GM04504 (cell line): Measurements from ENCODE around the gene AGPAT3.

Experiments used
- DNase-seq: peaks from one replicate; pipeline ENCODE4 v3.0.0-alpha.2; 2012; ENCODE audit warnings: low read depth

The AGPAT3 gene

GRCh38 chr21:43994646-43995045, 129.6 kb downstream of the AGPAT3 start:
- no peak for DNase-seq

- no peak for DNase-seq
Observed at GRCh38 chr21:43995521-43996105, 130.6 kb downstream of the AGPAT3 start.

GRCh38 chr21:43997766-43998742, 133.0 kb downstream of the AGPAT3 start:
- no peak for DNase-seq

DNA sequence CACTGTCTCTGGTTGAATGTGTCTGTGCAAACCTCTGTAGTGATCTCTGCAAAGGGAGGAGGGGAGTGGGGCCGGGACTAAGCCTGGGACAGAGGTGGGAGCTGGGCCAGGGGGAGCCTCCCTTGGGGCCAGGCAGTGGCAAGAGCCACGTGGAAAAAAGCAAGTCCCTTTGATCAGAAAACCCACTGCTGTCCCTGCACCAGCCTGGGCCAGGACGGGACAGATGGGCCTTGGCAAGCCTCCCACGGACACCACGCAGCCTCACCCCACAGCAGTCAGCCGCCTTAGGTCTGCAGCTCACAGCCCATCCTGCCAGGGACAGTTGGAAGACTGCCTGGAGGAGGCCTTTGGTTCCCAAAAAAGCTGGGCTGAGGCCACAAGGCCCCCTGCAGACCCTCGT, 135.3 kb downstream of the AGPAT3 start:
- no peak for DNase-seq

GRCh38 chr21:44002511-44002910, 137.5 kb downstream of the AGPAT3 start:
- DNase-seq: no peak

DNA sequence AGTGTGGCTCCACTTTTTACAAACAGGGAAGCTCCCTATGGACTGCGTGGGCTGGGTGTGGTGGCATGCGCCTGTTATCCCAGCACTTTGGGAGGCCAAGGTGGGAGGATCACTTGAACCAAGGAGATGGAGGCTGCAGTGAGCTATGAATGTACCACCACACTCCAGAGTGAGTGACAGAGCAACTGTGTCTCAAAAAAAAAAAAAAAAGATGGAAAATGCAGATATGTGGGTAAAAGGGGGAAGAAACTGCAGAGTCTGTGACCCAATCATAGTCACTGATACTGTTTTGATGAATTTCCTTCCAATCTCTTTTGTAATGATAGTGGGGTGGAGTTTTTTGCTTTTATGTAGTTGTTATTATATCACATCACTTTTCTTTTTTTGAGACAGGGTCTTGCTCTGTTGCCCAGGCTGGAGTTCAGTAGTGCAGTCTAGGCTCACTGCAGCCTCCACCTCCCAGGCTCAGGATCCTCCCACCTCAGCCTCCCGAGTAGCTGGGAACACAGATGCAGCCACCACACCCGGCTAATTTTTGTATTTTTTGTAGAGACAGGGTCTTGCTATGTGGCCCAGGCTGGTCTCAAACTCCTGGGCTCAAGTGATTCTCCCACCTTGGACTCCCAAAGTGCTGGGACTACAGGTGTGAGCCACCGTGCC, 138.4 kb downstream of the AGPAT3 start:
- no peak for DNase-seq

GRCh38 chr21:44005071-44005470, 140.0 kb downstream of the AGPAT3 start:
- DNase-seq: no peak

DNA sequence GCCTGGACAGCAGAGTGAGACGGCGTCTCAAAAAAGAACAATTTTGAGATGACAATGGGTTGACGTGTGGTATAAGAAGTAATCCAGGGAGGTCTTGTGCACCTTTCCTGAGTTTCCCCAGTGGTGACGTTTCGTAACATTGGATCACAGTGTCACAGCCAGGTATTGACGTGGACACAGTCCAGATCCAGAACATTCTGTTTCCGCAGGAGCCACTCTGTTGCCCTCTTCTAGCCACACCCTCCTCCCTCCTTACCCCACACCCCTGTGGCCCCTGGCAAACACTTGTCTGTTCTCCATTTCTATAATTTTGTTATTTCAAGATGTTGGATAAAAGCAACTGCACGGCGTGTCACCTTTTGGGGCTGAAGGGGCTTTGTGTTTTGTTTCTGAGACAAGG, 140.6 kb downstream of the AGPAT3 start:
- DNase-seq: no peak

GRCh38 chr21:44006017-44006619, 141.1 kb downstream of the AGPAT3 start:
- peak; percentile 78 for DNase-seq

DNA sequence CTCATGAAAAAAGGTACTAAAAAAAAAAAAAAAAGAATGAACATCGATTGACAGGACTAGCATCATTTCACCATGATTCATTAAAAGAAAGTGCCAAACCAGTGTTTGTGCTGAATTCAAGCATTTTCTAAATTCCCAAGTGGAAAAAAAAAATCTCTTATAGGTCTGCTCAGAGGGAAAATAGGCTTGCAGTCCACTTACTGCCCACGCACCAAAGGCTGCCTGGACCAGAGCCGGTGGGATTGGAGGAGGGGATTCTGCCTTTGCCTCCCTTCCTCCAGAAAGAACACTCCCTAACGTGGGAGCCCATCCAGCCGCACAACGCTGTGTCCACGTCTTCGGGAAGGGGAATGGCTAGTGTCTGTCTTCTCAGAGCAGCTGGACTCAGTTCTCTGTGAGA, 141.6 kb downstream of the AGPAT3 start:
- no peak for DNase-seq

- no peak for DNase-seq
Observed at GRCh38 chr21:44010429-44010828, 145.4 kb downstream of the AGPAT3 start.

- DNase-seq: no peak
Observed at GRCh38 chr21:44011123-44011522, 146.1 kb downstream of the AGPAT3 start.

GRCh38 chr21:44011579-44012473, 146.8 kb downstream of the AGPAT3 start, which contains the start of gene TRAPPC10:
Gene TRAPPC10 (plus strand): TSS chr21:44012309. CDS start chr21:44012494, 185 bp downstream.
- peak; percentile 68 for DNase-seq

DNA sequence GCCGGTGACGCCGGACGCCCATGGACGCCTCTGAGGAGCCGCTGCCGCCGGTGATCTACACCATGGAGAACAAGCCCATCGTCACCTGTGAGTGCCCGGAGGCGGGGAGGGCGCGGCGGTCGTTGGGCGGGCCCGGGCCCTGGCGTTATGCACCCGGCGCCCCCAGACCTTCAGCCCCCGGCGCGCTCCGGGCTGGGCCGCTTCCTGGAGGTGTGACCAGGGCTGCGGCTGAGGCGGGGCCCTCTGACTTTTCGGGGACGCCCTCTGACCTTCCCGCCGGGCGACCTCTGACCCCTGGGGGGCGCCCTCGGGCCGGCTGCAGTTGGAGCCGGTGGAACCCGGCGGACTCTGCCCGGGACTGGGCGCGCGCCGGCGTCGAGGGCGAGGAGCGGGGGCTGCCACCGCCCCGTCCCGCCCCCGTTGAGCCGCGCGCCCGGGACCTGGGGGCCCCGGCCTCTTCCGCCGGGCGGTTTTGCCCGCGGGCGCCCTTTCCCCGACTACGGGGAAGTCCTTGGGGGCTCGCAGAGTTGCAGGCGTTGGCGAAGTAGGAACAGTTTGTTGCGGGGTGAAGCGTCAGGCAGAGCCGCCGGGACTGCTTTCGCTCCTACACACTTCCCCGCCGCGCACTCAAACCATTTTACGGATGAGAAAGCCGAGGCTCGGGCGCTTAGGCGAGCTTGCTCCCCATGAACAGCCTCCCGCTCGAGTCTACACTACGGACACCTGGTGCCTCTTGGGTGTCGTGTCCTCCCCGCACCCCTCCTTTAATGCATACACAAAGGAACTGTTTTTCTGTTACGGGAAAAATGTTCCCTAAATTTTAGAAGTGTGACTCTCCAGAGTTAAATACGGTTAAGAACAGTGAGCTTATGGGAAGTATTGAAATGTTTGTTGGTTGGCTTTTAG, 147.7 kb downstream of the AGPAT3 start:
- DNase-seq: no peak

DNA sequence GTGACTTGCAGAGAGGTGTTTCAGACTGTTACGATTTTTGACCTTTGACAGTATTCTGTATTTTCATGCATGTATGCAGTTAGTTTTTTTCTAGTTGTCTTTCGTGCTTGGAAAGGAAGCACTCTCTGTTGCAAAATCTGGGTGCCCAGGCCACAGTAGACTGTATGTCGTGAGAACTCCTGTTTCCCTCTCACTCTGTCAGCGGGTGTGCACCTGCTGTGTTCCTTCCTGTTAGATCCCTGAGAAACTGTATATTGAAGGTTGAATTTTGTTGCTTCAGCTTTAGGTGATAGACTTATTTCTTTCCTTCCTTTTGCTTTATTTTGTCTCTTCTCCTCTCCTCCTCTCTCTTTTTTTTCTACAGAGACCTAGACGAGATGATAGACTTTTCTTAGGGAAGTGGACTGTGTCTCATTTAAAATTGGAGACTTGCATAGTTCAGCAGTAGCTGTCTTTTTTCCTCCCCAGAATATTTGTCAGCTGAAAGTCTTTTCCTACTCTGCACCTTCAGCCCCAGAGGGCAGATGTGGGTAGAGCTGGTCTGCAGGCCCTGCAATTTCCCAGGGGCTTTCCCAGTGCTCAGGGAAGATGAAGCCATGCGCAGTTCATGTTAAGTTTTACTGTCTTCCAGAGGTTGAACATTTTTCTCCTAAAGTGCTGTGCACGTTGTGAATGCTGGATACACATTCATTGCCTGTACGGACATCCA, 148.5 kb downstream of the AGPAT3 start:
- no peak for DNase-seq

- DNase-seq: no peak
Observed at GRCh38 chr21:44017601-44018000, 152.6 kb downstream of the AGPAT3 start.

DNA sequence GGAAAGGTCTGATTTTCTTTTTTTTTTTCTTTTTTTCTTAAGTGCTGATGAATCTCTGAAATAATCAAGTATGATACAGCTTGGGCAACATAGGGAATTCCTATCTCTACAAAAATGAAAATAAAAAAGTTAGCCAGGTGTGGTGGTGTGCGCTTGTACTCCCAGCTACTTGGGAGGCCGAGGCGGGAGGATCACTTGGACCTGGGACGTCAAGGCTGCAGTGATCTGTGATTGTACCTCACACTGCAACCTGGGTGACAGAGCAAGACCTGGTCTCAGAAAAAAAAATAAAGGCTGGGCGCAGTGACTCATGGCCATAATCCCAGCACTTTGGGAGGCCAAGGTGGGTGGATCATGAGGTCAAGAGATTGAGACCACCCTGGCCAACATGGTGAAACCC, 153.1 kb downstream of the AGPAT3 start:
- no peak for DNase-seq

- DNase-seq: no peak
Observed at GRCh38 chr21:44018813-44019567, 154.0 kb downstream of the AGPAT3 start.

GRCh38 chr21:44019568-44019958, 154.5 kb downstream of the AGPAT3 start:
- no peak for DNase-seq
